Right atrium auricular region (tissue), 2 donors: Measurements from ENCODE around the gene JAML. TPM values are rescaled to one million over a fixed set of nuclear protein-coding genes. Genes with fewer than 3 reads are reported as not detected.
A peak's percentile ranks its signal among the peaks of the same experiment; 100 is the strongest.

Experiments used
- DNase-seq: peaks from one replicate; pipeline ENCODE4 v3.0.0-alpha.2; 2019; ENCODE audit warnings: low spot score
- H3K27ac ChIP-seq, 2 donors: fragments of 200-600 bp; sonication (generic); 1 replicate in 1 of 2; 2 replicates in 1 of 2; pipeline ENCODE4 v1.5.1; 2016 to 2019
- H3K27me3 ChIP-seq, 2 donors: fragments of 200-600 bp; sonication (generic); one replicate each; pipeline versions ENCODE4 v1.5.1 to v1.6.0; 2017 to 2019
- H3K36me3 ChIP-seq: fragments of 200-600 bp; sonication (generic); one replicate; pipeline ENCODE4 v1.5.1; 2016
- H3K4me1 ChIP-seq, 2 donors: fragments of 200-600 bp; sonication (generic); one replicate each; pipeline versions ENCODE4 v1.5.1 to v1.6.0; 2017 to 2019
- H3K4me3 ChIP-seq, 2 donors: fragments of 200-600 bp; sonication (generic); 1 replicate in 1 of 2; 2 replicates in 1 of 2; pipeline ENCODE4 v1.5.1; 2017 to 2019; ENCODE audit warnings: mild to moderate bottlenecking in 1 of 2, moderate library complexity in 1 of 2
- H3K9me3 ChIP-seq, 2 donors: fragments of 200-600 bp; sonication (generic); one replicate each; pipeline ENCODE4 v1.5.1; 2019
- CTCF ChIP-seq, 2 donors: fragments of 200-600 bp; sonication (generic); IDR thresholded peaks; one replicate each; pipeline ENCODE4 v1.5.1; 2019; ENCODE audit warnings: antibody characterized with exemption in 2 of 2
- total RNA-seq, 2 donors: library from RNA; depleted of rRNA; stranded (reverse); fragments of >200 nt; gene quantifications; one replicate each; pipeline ENCODE4 v1.1.0, GENCODE V29; 2016

The JAML gene
- total RNA-seq, 2 donors from 2014 or later, result 0.48 to 2.2 TPM

GRCh38 chr11:118175031-118175992 lies 49.5 kb downstream of the JAML start:
- peaks cover 0 to 23% of the 10 kb centered on the region in 2 donors for H3K4me1 ChIP-seq
- H3K36me3 ChIP-seq, result no peaks in the 10 kb centered on the region
- H3K9me3 ChIP-seq, result no peaks in the 10 kb centered on the region
- H3K27ac ChIP-seq, result peak overlapping the region; percentile 78 to 92
- no peak for TF ChIP-seq CTCF (IDR thresholded peaks at IDR 0.05)
- peak overlapping the region; percentile 47 to 55 for H3K4me3 ChIP-seq
- no peak for DNase-seq
- H3K27me3 ChIP-seq, result no peaks in the 10 kb centered on the region

GRCh38 chr11:118174006-118174567 lies 50.7 kb downstream of the JAML start:
- Histone ChIP-seq H3K36me3 (no peaks in the 10 kb centered on the region), H3K9me3 (no peaks in the 10 kb centered on the region), H3K4me3 (no peak overlapping the region), H3K27ac (peak overlapping the region; percentile 78 to 92), H3K27me3 (no peaks in the 10 kb centered on the region), H3K4me1 (peaks cover 0 to 16% of the 10 kb centered on the region in 2 donors)
- no peak for DNase-seq
- no peak for TF ChIP-seq CTCF (IDR thresholded peaks at IDR 0.05)

- no peak for DNase-seq
- TF ChIP-seq CTCF (IDR thresholded peaks at IDR 0.05), result no peak
- H3K36me3 ChIP-seq, result no peaks in the 10 kb centered on the region
- H3K27me3 ChIP-seq, result no peaks in the 10 kb centered on the region
- H3K27ac ChIP-seq, result no peak overlapping the region
- no peak overlapping the region for H3K4me3 ChIP-seq
- H3K4me1 ChIP-seq, result peaks cover 0 to 16% of the 10 kb centered on the region in 2 donors
- no peaks in the 10 kb centered on the region for H3K9me3 ChIP-seq
Observed at GRCh38 chr11:118172356-118172755, 52.5 kb downstream of the JAML start.

- H3K27me3 ChIP-seq, result no peaks in the 10 kb centered on the region
- peak; percentile 69 to 92 for TF ChIP-seq CTCF (IDR thresholded peaks at IDR 0.05)
- H3K4me3 ChIP-seq, result no peak overlapping the region
- peaks cover 0 to 16% of the 10 kb centered on the region in 2 donors for H3K4me1 ChIP-seq
- H3K9me3 ChIP-seq, result no peaks in the 10 kb centered on the region
- H3K36me3 ChIP-seq, result no peaks in the 10 kb centered on the region
- peak; percentile 77 for DNase-seq
- no peak overlapping the region for H3K27ac ChIP-seq
Observed at GRCh38 chr11:118171269-118172062, 53.3 kb downstream of the JAML start.

- no peak overlapping the region for H3K4me3 ChIP-seq
- H3K27me3 ChIP-seq, result no peaks in the 10 kb centered on the region
- H3K9me3 ChIP-seq, result no peaks in the 10 kb centered on the region
- H3K4me1 ChIP-seq, result peaks cover 0 to 18% of the 10 kb centered on the region in 2 donors
- no peak for DNase-seq
- no peaks in the 10 kb centered on the region for H3K36me3 ChIP-seq
- H3K27ac ChIP-seq, result no peak overlapping the region
- TF ChIP-seq CTCF (IDR thresholded peaks at IDR 0.05), result no peak
Observed at GRCh38 chr11:118170882-118171268, 53.9 kb downstream of the JAML start.
